Upper lobe of left lung (tissue), 4 donors: ENCODE data around the gene SACS.
"Not testable (repeated sequence)": the region's sequence is repeated elsewhere in the genome, so short reads cannot be mapped to it uniquely, and the experiment has no call there.

Experiments
- CTCF ChIP-seq, 6 experiments: fragments of 450-650 bp in 4 of 6; fragments of 200-600 bp in 2 of 6; sonication (generic) in 2 of 6; IDR thresholded peaks; one replicate each; pipeline ENCODE4 v1.5.1; 2016 to 2019; ENCODE audit warnings: antibody characterized with exemption in 6 of 6
- EP300 ChIP-seq, 4 donors: sonication (generic); formaldehyde crosslinking; IDR thresholded peaks; one replicate each; pipeline ENCODE4 v1.5.1; 2017; ENCODE audit warnings: antibody characterized with exemption in 4 of 4, control low read depth in 2 of 4
- POLR2A ChIP-seq, 4 donors: fragments of 450-650 bp; IDR thresholded peaks; one replicate each; pipeline ENCODE4 v1.5.1; 2016 to 2017; ENCODE audit warnings: antibody characterized with exemption in 4 of 4, mild to moderate bottlenecking in 2 of 4

GRCh38 chr13:23401156-23401555, 32.3 kb downstream of the SACS start:
- not testable (repeated sequence) for TF ChIP-seq EP300, CTCF, POLR2A (IDR thresholded peaks at IDR 0.05)
